Astrocyte (in vitro differentiated cells and primary cell): ENCODE results near the gene ADRB1. TPM values are rescaled to one million over a fixed set of nuclear protein-coding genes. Genes with fewer than 3 reads are reported as not detected.

Experiments
- DNase-seq: peaks from one replicate; pipeline ENCODE4 v3.0.0-alpha.2; 2010; ENCODE audit warnings: low read depth
- FAIRE-seq: peaks from 2 replicates; lab custom pipeline; 2011; peaks lifted over from hg19 to GRCh38; lab: Jason Lieb, UNC
- H2AFZ ChIP-seq: 2 replicates; pipeline ENCODE4 v1.6.0; 2012; ENCODE audit warnings: low read depth, low read length, inconsistent platforms
- H3K27ac ChIP-seq: 2 replicates; pipeline ENCODE4 v1.5.1; 2011; ENCODE audit warnings: low read depth, low read length, inconsistent platforms
- H3K27me3 ChIP-seq: 2 replicates; pipeline ENCODE4 v1.6.0; 2011; ENCODE audit warnings: low read length, inconsistent platforms; ENCODE audit not compliant: insufficient read depth
- H3K36me3 ChIP-seq: 2 replicates; pipeline ENCODE4 v1.5.1; 2011; ENCODE audit warnings: low read length, inconsistent platforms; ENCODE audit not compliant: insufficient read depth
- H3K4me1 ChIP-seq: 2 replicates; pipeline ENCODE4 v1.5.1; 2011; ENCODE audit warnings: low read length, inconsistent platforms; ENCODE audit not compliant: insufficient read depth
- H3K4me2 ChIP-seq: 2 replicates; pipeline ENCODE4 v1.6.0; 2012; ENCODE audit warnings: low read length, inconsistent platforms
- H3K4me3 ChIP-seq: 2 replicates; pipeline ENCODE4 v1.5.1; 2011; ENCODE audit warnings: low read depth, mild to moderate bottlenecking, low read length, inconsistent platforms; ENCODE audit not compliant: insufficient read depth
- H3K79me2 ChIP-seq: 2 replicates; pipeline ENCODE4 v1.6.0; 2012; ENCODE audit warnings: mild to moderate bottlenecking, low read length, inconsistent platforms; ENCODE audit not compliant: insufficient read depth
- H3K9ac ChIP-seq: 2 replicates; pipeline ENCODE4 v1.6.0; 2012; ENCODE audit warnings: mild to moderate bottlenecking, low read length, inconsistent platforms
- H3K9me3 ChIP-seq: 2 replicates; pipeline ENCODE4 v1.5.1; 2012; ENCODE audit warnings: low read depth, mild to moderate bottlenecking, low read length, inconsistent platforms; ENCODE audit not compliant: insufficient read depth
- H4K20me1 ChIP-seq: 2 replicates; pipeline ENCODE4 v1.6.0; 2012; ENCODE audit warnings: low read length, inconsistent platforms; ENCODE audit not compliant: insufficient read depth
- H3K27ac Mint-ChIP-seq: one replicate; pipeline ENCODE4 v1.8.0; 2021; ENCODE audit warnings: mild to moderate bottlenecking, mixed read lengths; ENCODE audit not compliant: unreplicated experiment
- H3K27me3 Mint-ChIP-seq: one replicate; pipeline ENCODE4 v1.8.0; 2021; ENCODE audit warnings: low read depth, mixed read lengths; ENCODE audit not compliant: unreplicated experiment
- H3K36me3 Mint-ChIP-seq: one replicate; pipeline ENCODE4 v1.8.0; 2021; ENCODE audit warnings: low read depth, mixed read lengths; ENCODE audit not compliant: unreplicated experiment
- H3K4me1 Mint-ChIP-seq: one replicate; pipeline ENCODE4 v1.8.0; 2021; ENCODE audit warnings: low read depth, mixed read lengths; ENCODE audit not compliant: unreplicated experiment
- H3K4me3 Mint-ChIP-seq: one replicate; pipeline ENCODE4 v1.8.0; 2021; ENCODE audit warnings: mild to moderate bottlenecking, moderate library complexity, mixed read lengths; ENCODE audit not compliant: unreplicated experiment
- H3K9me3 Mint-ChIP-seq: one replicate; pipeline ENCODE4 v1.8.0; 2021; ENCODE audit warnings: mild to moderate bottlenecking, mixed read lengths; ENCODE audit not compliant: unreplicated experiment
- CTCF ChIP-seq: IDR thresholded peaks from 2 replicates; pipeline ENCODE4 v1.5.1; 2011; ENCODE audit warnings: low read depth, mild to moderate bottlenecking, inconsistent platforms, low read length, moderate library complexity; ENCODE audit not compliant: insufficient read depth
- EZH2 ChIP-seq: IDR thresholded peaks from 2 replicates; pipeline ENCODE4 v1.6.1; 2012; ENCODE audit warnings: mild to moderate bottlenecking, low read length, inconsistent platforms; ENCODE audit not compliant: insufficient read depth
- total RNA-seq: library from RNA; stranded (reverse); gene quantifications from 2 replicates; pipeline ENCODE4 v1.2.1, GENCODE V29; 2021

ADRB1 gene
- total RNA-seq, 1 donor from 2014 or later, result 1.3 TPM

- Mint-ChIP-seq H3K4me3 (no peak overlapping the region), H3K36me3 (no peaks in the 10 kb centered on the region), H3K27me3 (peaks cover 12% of the 10 kb centered on the region), H3K27ac (no peak overlapping the region), H3K4me1 (peaks cover 27% of the 10 kb centered on the region), H3K9me3 (peaks cover 3% of the 10 kb centered on the region)
- Histone ChIP-seq H3K9ac (no peak overlapping the region), H3K79me2 (no peaks in the 10 kb centered on the region), H3K4me2 (peak overlapping the region; percentile 28), H3K27me3 (no peaks in the 10 kb centered on the region), H2AFZ (no peak overlapping the region), H3K27ac (no peak overlapping the region), H3K4me3 (no peak overlapping the region), H3K36me3 (no peaks in the 10 kb centered on the region), H3K4me1 (peaks cover 17% of the 10 kb centered on the region), H4K20me1 (no peaks in the 10 kb centered on the region), H3K9me3 (no peaks in the 10 kb centered on the region)
- FAIRE-seq, result peak; percentile 17
- TF ChIP-seq EZH2 (no peak), CTCF (no peak)
- DNase-seq, result peak; percentile 63
These were observed 20.7 kb upstream of the ADRB1 start for GRCh38 chr10:114022766-114023597.

- no peak overlapping the region for H3K4me2 ChIP-seq
- no peaks in the 10 kb centered on the region for H3K9me3 ChIP-seq
- peaks cover 5% of the 10 kb centered on the region for H3K27me3 Mint-ChIP-seq
- no peak overlapping the region for H3K27ac ChIP-seq
- H3K4me3 Mint-ChIP-seq, result no peak overlapping the region
- H3K4me1 ChIP-seq, result peaks cover 17% of the 10 kb centered on the region
- FAIRE-seq (peak; percentile 29), DNase-seq (no peak)
- no peaks in the 10 kb centered on the region for H3K27me3 ChIP-seq
- H3K9me3 Mint-ChIP-seq, result peaks cover 3% of the 10 kb centered on the region
- no peaks in the 10 kb centered on the region for H3K79me2 ChIP-seq
- no peak overlapping the region for H2AFZ ChIP-seq
- H3K36me3 ChIP-seq, result no peaks in the 10 kb centered on the region
- TF ChIP-seq EZH2 (no peak), CTCF (no peak)
- peak overlapping the region; percentile 93 for H3K27ac Mint-ChIP-seq
- H3K4me3 ChIP-seq, result no peak overlapping the region
- no peaks in the 10 kb centered on the region for H4K20me1 ChIP-seq
- H3K4me1 Mint-ChIP-seq, result peaks cover 27% of the 10 kb centered on the region
- H3K36me3 Mint-ChIP-seq, result no peaks in the 10 kb centered on the region
- H3K9ac ChIP-seq, result no peak overlapping the region
These were observed 18.6 kb upstream of the ADRB1 start for GRCh38 chr10:114024876-114025610.
